SU-DHL-6 (cell line): ENCODE results near the gene PPFIA2.

Source experiments
- H2AFZ ChIP-seq: fragments of 200-600 bp; sonication (generic); 2 replicates; pipeline ENCODE4 v1.6.1; 2014; ENCODE audit warnings: low read depth, mild to moderate bottlenecking, moderate library complexity, mixed read lengths, antibody characterized with exemption, low read length; ENCODE audit not compliant: severe bottlenecking
- H3F3A ChIP-seq: fragments of 200-600 bp; shearing (Covaris generic); 2 replicates; pipeline ENCODE4 v1.6.0; 2016; ENCODE audit warnings: antibody characterized with exemption, mild to moderate bottlenecking; ENCODE audit not compliant: insufficient read depth
- H3K27ac ChIP-seq: fragments of 200-600 bp; sonication (generic); 2 replicates; pipeline ENCODE4 v1.5.1; 2016; ENCODE audit warnings: low read depth, mild to moderate bottlenecking, low read length, moderate library complexity, mixed read lengths
- H3K27me3 ChIP-seq: fragments of 200-600 bp; sonication (generic), shearing (Covaris generic); 2 replicates; pipeline ENCODE4 v1.6.0; 2014; ENCODE audit warnings: mild to moderate bottlenecking, low read length
- H3K36me3 ChIP-seq: fragments of 200-600 bp; sonication (generic); 2 replicates; pipeline ENCODE4 v1.6.1; 2014; ENCODE audit warnings: mild to moderate bottlenecking, low read length, mixed read lengths
- H3K4me2 ChIP-seq: fragments of 300-600, 200-600 bp; shearing (Covaris generic), sonication (generic); 2 replicates; pipeline ENCODE4 v1.6.0; 2014; ENCODE audit warnings: low read length, low read depth, mild to moderate bottlenecking; ENCODE audit not compliant: poor library complexity, severe bottlenecking
- H3K4me3 ChIP-seq: fragments of 200-600 bp; sonication (generic); 2 replicates; pipeline ENCODE4 v1.5.1; 2014; ENCODE audit warnings: antibody characterized with exemption, low read length, mild to moderate bottlenecking, mixed read lengths; ENCODE audit not compliant: insufficient read depth, poor library complexity, severe bottlenecking
- H3K79me2 ChIP-seq: fragments of 200-600 bp; sonication (generic); 2 replicates; pipeline ENCODE4 v1.6.1; 2014; ENCODE audit warnings: mild to moderate bottlenecking, low read length, moderate library complexity; ENCODE audit not compliant: insufficient read depth
- H3K9ac ChIP-seq: fragments of 200-600 bp; sonication (generic); 2 replicates; pipeline ENCODE4 v1.7.0; 2014; ENCODE audit warnings: mild to moderate bottlenecking, low read length
- H3K9me2 ChIP-seq: fragments of 200-600 bp; sonication (generic); replicated peaks from 2 replicates; pipeline ENCODE4 v1.6.1; 2014; ENCODE audit warnings: low read length; ENCODE audit not compliant: insufficient read depth
- H3K9me3 ChIP-seq: fragments of 200-600 bp; sonication (generic); 2 replicates; pipeline ENCODE4 v1.6.1; 2014; ENCODE audit warnings: low read length, mixed read lengths; ENCODE audit not compliant: insufficient read depth
- H4K20me1 ChIP-seq: fragments of 200-600 bp; sonication (generic); 2 replicates; pipeline ENCODE4 v1.6.1; 2014; ENCODE audit warnings: low read depth, mild to moderate bottlenecking, antibody characterized with exemption, low read length, moderate library complexity, mixed read lengths
- EZH2phosphoT487 ChIP-seq: fragments of 200-600 bp; sonication (generic), shearing (Covaris generic); conservative IDR thresholded peaks from 2 replicates; pipeline ENCODE4 v1.6.1; 2018; ENCODE audit warnings: mild to moderate bottlenecking, antibody characterized with exemption, low read length, moderate library complexity, mixed read lengths
- TF ChIP-seq, protein P1 (sequence below): fragments of 200-600 bp; sonication (generic); IDR thresholded peaks from one replicate; pipeline ENCODE4 v1.5.1; 2017; ENCODE audit warnings: antibody characterized with exemption, mild to moderate bottlenecking, low read length, moderate library complexity; ENCODE audit not compliant: insufficient read depth, poor library complexity, severe bottlenecking

PPFIA2 gene

DNA sequence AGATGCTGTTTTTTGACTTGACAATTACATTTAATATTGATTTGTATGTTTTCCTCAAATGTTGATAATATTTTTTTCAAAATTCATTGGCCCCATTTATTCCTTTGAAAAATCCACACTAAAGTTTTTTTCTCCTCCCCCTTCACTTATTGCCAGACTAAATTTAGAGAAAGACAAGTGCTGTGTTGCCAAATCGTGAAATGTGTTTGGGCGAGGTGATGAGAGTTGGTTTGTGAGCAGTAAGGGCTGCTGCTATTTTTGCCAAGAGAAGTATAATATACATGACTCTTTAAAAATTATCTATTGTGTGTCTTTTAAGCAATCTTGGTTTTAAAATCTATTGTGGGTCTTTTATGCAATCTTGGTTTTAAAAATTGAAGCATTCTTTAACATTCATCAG, 188.9 kb downstream of the PPFIA2 start:
- Histone ChIP-seq H4K20me1 (no peaks in the 10 kb centered on the region), H3F3A (no peaks in the 10 kb centered on the region), H3K9me2 (no peaks in the 10 kb centered on the region), H3K9me3 (no peaks in the 10 kb centered on the region), H3K4me3 (no peak overlapping the region), H3K9ac (no peak overlapping the region), H3K36me3 (no peaks in the 10 kb centered on the region), H3K27me3 (no peaks in the 10 kb centered on the region), H3K27ac (no peak overlapping the region), H3K4me2 (no peak overlapping the region), H2AFZ (no peak overlapping the region), H3K79me2 (no peaks in the 10 kb centered on the region)
- TF ChIP-seq, protein P1, sequence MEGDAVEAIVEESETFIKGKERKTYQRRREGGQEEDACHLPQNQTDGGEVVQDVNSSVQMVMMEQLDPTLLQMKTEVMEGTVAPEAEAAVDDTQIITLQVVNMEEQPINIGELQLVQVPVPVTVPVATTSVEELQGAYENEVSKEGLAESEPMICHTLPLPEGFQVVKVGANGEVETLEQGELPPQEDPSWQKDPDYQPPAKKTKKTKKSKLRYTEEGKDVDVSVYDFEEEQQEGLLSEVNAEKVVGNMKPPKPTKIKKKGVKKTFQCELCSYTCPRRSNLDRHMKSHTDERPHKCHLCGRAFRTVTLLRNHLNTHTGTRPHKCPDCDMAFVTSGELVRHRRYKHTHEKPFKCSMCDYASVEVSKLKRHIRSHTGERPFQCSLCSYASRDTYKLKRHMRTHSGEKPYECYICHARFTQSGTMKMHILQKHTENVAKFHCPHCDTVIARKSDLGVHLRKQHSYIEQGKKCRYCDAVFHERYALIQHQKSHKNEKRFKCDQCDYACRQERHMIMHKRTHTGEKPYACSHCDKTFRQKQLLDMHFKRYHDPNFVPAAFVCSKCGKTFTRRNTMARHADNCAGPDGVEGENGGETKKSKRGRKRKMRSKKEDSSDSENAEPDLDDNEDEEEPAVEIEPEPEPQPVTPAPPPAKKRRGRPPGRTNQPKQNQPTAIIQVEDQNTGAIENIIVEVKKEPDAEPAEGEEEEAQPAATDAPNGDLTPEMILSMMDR = no peak
- no peak for TF ChIP-seq EZH2phosphoT487

- Histone ChIP-seq H3K36me3 (no peaks in the 10 kb centered on the region), H3K4me2 (no peak overlapping the region), H3K9me2 (no peaks in the 10 kb centered on the region), H3K27ac (no peak overlapping the region), H3F3A (no peaks in the 10 kb centered on the region), H2AFZ (no peak overlapping the region), H3K4me3 (no peak overlapping the region), H4K20me1 (no peaks in the 10 kb centered on the region), H3K9ac (no peak overlapping the region), H3K9me3 (no peaks in the 10 kb centered on the region), H3K27me3 (no peaks in the 10 kb centered on the region), H3K79me2 (no peaks in the 10 kb centered on the region)
- TF ChIP-seq EZH2phosphoT487 = no peak
- TF ChIP-seq, protein P1 = no peak
These were observed 194.9 kb downstream of the PPFIA2 start for GRCh38 chr12:81564237-81564636.

GRCh38 chr12:81558031-81558430, 201.1 kb downstream of the PPFIA2 start:
- Histone ChIP-seq H3K79me2 (no peaks in the 10 kb centered on the region), H3K9me2 (no peaks in the 10 kb centered on the region), H3K27me3 (no peaks in the 10 kb centered on the region), H3K9ac (no peak overlapping the region), H3F3A (no peaks in the 10 kb centered on the region), H3K4me3 (no peak overlapping the region), H3K9me3 (no peaks in the 10 kb centered on the region), H2AFZ (no peak overlapping the region), H3K27ac (no peak overlapping the region), H3K36me3 (no peaks in the 10 kb centered on the region), H4K20me1 (no peaks in the 10 kb centered on the region), H3K4me2 (no peak overlapping the region)
- TF ChIP-seq, protein P1 = no peak
- TF ChIP-seq EZH2phosphoT487 = no peak
